Neuron (in vitro differentiated cells): ENCODE measurements around the gene CHRD.
"Not testable (repeated sequence)": the region's sequence is repeated elsewhere in the genome, so short reads cannot be mapped to it uniquely, and the experiment has no call there.

Experiments
- H2AFZ ChIP-seq: one replicate; pipeline ENCODE4 v1.6.1; 2013; ENCODE audit warnings: low read depth, mild to moderate bottlenecking, inconsistent platforms, low read length, moderate library complexity
- H3K27me3 ChIP-seq: one replicate; pipeline ENCODE4 v1.6.1; 2013; ENCODE audit warnings: low read length; ENCODE audit not compliant: insufficient read depth
- H3K36me3 ChIP-seq: one replicate; pipeline ENCODE4 v1.6.1; 2013; ENCODE audit warnings: low read length; ENCODE audit not compliant: insufficient read depth
- H3K4me1 ChIP-seq: one replicate; pipeline ENCODE4 v1.6.1; 2013; ENCODE audit warnings: low read length; ENCODE audit not compliant: insufficient read depth
- H3K4me3 ChIP-seq: 2 replicates; pipeline ENCODE4 v1.5.1; 2013; ENCODE audit warnings: mild to moderate bottlenecking, low read length, moderate library complexity
- H3K9me3 ChIP-seq: one replicate; pipeline ENCODE4 v1.6.1; 2013; ENCODE audit warnings: low read length

Gene CHRD

DNA sequence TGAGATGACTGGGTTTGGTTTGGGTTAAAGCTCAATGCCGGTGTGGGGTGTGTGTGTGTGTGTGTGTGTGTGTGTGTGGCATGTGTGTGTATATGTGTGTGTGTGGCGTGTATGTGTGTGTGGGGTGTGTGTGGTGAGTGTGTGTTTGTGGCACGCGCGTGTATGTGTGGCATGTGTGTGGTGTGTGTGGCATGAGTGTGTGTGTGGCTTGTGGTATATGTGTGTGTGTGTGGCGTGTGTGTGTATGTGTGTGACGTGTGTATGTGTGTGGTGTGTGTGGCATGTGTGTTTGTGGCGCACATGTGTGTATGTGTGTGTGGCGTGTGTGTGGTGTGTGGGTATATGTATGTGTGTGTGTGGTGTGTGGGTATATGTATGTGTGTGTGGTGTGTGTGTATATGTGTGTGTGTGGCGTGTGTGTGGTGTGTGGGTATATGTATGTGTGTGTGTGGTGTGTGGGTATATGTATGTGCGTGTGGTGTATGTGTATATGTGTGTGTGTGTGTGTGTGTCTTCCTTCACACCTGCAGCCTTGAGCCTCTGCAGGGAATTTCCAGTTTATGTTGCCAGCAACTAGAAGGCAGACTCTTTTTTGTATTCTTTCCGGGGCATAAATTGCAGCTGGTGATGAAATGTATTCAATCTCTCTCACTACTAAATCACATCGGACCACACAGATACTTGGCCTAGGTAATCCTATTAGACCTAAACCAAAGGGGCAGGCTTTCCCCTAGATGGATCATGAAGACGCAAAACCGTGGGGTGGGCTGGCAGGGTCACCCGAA is 34.8 kb downstream of the CHRD start:
- no peak overlapping the region for H3K4me3 ChIP-seq
- H3K36me3 ChIP-seq: no peaks in the 10 kb centered on the region
- H3K27me3 ChIP-seq: no peaks in the 10 kb centered on the region
- no peaks in the 10 kb centered on the region for H3K9me3 ChIP-seq
- no peaks in the 10 kb centered on the region for H3K4me1 ChIP-seq
- no peak overlapping the region for H2AFZ ChIP-seq

DNA sequence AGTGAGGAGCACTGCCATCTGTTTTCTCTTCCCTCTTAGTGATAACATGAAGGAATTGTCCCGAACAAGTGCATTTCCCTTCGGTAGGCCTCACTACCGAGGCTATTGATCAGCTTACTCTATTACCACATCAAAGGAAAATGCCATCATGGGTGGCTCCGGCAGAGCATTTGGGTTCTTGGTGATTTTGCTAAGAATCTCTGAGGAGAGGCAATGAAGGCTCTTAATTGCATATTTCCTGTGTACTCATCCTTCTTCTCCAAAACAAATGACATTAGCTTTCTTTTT is 35.3 kb downstream of the CHRD start:
- Histone ChIP-seq H3K4me3 (no peak overlapping the region), H2AFZ (no peak overlapping the region), H3K36me3 (no peaks in the 10 kb centered on the region), H3K9me3 (no peaks in the 10 kb centered on the region), H3K4me1 (no peaks in the 10 kb centered on the region), H3K27me3 (no peaks in the 10 kb centered on the region)

DNA sequence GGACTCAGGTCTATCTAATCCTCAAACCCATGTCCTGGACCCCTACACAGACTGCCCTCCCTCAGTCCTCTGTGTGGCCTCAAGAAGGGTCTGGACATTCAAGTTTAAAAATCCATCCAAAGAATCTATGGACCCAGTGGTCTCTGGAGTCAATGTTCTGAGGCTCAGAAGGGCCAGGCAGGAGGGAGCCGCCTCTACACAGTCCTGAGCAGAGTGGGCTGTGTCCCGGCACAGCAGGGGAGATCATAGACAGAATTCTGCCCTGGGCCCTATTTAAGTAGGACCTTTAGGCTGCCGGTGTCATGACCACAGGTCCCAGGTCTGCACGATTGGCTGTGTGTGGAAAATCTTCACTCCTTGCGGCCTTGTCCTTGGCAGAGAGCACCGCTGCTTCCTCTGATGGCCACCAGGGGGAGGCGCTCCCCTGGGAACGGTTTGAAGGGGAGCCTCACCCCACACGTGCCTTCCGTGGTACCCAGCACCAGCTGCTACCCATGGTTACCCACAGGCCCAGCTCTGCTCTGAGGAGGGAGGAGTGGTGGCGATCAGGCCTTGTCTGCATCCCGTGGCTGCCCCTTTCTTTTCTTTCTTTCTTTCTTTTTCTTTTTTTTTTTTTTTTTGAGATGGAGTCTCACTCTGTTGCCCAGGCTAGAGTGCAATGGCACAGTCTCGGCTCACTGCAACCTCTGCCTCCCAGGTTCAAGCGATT is 37.9 kb downstream of the CHRD start:
- peaks cover 2% of the 10 kb centered on the region for H3K9me3 ChIP-seq
- H3K36me3 ChIP-seq: no peaks in the 10 kb centered on the region
- no peak overlapping the region for H2AFZ ChIP-seq
- no peak overlapping the region for H3K4me3 ChIP-seq
- H3K27me3 ChIP-seq: no peaks in the 10 kb centered on the region
- H3K4me1 ChIP-seq: no peaks in the 10 kb centered on the region

DNA sequence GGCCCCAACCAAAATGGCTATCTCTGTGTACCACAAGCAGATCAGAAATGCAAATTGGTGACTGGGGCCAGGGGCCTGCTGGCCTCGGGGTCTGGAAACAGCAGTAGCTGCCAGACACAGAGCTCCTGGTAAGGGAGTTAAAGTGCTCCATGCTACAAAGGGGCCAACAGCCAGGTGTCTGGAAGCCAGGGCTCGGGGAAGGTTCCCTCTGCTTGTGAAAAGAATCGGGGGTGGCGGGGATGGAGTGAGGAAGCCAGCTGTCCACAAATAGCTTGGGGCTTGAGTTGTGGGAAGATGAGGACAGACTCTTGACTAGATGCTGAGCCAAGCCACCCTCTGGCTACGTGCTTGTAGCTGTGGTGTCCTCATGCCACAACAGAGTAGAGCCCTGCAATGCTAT is 39.3 kb downstream of the CHRD start:
- Histone ChIP-seq H3K27me3 (no peaks in the 10 kb centered on the region), H3K4me1 (no peaks in the 10 kb centered on the region), H3K36me3 (no peaks in the 10 kb centered on the region), H3K9me3 (peaks cover 6% of the 10 kb centered on the region), H3K4me3 (no peak overlapping the region), H2AFZ (no peak overlapping the region)

DNA sequence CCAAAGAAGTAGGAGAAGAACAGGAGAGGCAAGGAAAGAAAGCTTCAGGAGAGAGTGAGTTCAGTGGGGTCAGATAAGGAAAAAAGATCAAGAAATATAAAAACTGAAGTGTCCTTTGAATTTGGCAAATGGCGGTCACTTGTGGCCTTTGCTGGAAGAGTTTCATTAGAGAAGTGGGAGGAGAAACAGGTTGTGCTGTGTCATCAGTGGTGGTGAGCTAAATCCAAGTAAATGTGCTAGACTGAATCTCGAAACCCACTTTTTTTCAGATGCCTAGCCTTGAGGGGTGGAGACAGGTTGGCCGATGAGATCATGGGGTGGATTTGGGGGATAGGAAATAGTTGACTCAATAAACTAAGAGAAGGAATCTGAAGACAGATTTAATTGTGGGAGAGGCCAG is 43.7 kb downstream of the CHRD start:
- Histone ChIP-seq H3K4me3 (no peak overlapping the region), H2AFZ (no peak overlapping the region), H3K9me3 (peaks cover 8% of the 10 kb centered on the region), H3K27me3 (no peaks in the 10 kb centered on the region), H3K4me1 (peaks cover 1% of the 10 kb centered on the region), H3K36me3 (no peaks in the 10 kb centered on the region)

DNA sequence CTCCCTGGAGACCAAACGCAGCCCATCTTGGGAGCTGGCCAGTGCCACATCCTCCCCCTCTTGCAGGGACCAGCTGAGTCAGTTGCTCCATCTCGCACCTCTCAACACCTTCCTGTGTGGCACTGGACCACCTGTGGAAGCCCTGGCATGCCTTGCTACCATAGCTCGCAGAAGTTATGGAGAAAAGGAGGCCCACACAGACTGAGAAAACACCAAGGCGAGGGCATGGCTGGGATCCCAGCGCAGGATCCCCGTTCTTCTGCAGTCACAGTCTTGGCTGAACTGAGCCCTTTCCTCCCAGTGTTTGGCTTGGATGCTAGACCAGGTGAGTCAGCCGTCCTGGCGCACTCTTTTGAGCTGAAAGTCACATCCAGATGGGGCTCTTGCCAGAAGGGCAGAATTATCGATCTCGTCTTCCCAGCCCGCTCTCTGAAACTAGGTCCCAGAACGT is 46.9 kb downstream of the CHRD start:
- H3K4me3 ChIP-seq: no peak overlapping the region
- peaks cover 8% of the 10 kb centered on the region for H3K9me3 ChIP-seq
- no peaks in the 10 kb centered on the region for H3K27me3 ChIP-seq
- H2AFZ ChIP-seq: no peak overlapping the region
- H3K4me1 ChIP-seq: peaks cover 4% of the 10 kb centered on the region
- H3K36me3 ChIP-seq: no peaks in the 10 kb centered on the region

DNA sequence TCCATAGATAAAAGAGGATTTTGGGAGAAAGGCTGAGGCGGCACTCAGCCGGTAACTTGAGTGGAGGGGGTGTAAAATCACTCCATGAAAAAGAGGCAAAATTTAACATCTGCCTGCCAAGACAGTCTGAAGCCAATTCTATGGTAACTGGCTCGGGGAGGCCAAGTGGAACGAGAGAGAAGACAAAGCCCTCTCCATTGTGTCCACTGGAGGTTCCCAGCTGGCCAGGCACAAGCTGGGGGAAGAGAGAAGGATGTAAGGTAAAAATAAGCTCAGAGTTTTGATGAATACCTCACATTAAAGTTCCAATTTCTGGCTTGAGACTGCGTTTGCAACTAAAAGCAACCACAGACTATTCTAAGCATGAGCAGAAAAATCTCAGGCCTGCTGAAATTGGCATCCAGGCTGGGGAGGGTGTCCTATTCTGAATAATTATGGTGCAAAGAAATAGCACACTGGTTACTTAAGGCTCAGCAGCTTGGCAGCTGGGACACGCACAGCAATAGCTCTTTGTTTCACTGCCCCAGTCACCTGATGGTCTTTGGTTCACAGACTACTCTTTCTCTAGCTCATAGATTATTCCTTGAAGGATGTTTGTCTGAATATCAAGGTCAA is 48.8 kb downstream of the CHRD start:
- Histone ChIP-seq H3K4me3 (no peak overlapping the region), H3K4me1 (peaks cover 4% of the 10 kb centered on the region), H3K36me3 (no peaks in the 10 kb centered on the region), H3K27me3 (no peaks in the 10 kb centered on the region), H3K9me3 (peaks cover 2% of the 10 kb centered on the region), H2AFZ (no peak overlapping the region)

DNA sequence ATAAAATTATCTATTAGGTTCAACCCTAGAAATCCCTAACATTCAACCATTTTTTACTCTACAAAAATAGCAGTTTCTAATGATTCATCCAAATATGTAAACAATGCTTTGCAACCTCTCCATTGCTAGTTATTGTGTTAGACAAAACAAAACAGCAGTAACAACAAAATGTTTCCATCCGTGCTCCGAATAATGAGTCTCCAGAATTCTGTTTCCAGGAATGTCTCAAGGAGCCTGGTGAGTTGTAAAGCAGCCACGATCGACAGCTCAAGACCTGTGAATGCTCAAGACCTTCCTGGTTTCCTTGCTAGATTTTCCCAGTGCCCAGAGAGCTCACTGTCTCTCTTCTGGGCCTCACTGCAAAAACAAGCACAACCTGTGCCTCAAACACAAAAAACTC is 49.9 kb downstream of the CHRD start:
- H3K9me3 ChIP-seq: peaks cover 2% of the 10 kb centered on the region
- H2AFZ ChIP-seq: no peak overlapping the region
- peaks cover 4% of the 10 kb centered on the region for H3K4me1 ChIP-seq
- no peaks in the 10 kb centered on the region for H3K27me3 ChIP-seq
- no peak overlapping the region for H3K4me3 ChIP-seq
- no peaks in the 10 kb centered on the region for H3K36me3 ChIP-seq

DNA sequence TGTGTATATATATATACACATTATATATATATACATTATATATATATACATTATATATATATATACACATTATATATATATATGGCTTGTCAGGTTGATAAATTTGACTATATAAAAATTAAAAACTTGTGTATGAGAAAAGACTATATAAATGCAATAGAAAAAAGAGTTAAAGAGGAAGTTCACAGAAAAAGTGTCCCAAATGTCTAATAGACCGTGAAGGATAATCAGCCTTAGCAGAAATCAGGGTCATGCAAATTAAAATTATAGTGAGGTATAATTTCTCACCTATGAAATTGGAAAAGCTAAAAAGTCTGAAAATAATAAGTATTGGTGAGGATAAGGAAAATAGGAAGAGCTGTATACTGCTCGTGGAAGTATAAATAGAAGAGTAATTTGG is 51.1 kb downstream of the CHRD start:
- no peak overlapping the region for H3K4me3 ChIP-seq
- peaks cover 4% of the 10 kb centered on the region for H3K4me1 ChIP-seq
- H3K27me3 ChIP-seq: no peaks in the 10 kb centered on the region
- no peak overlapping the region for H2AFZ ChIP-seq
- no peaks in the 10 kb centered on the region for H3K36me3 ChIP-seq
- no peaks in the 10 kb centered on the region for H3K9me3 ChIP-seq

DNA sequence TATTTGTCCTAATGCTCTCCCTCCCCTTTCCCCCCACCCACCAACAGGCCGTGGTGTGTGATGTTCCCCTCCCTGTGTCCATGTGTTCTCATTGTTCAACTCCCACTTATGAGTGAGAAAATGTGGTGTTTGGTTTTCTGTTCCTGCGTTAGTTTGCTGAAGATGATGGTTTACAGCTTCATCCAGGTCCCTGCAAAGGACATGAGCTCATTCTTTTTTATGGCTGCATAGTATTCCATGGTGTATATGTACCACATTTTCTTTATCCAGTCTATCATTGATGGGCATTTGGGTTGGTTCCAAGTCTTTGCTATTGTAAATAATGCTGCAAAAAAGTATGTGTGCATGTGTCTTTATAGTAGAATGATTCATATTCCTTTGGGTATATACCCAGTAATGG is 53.3 kb downstream of the CHRD start:
- H3K27me3 ChIP-seq, H3K4me1 ChIP-seq, H3K4me3 ChIP-seq, H3K9me3 ChIP-seq, H3K36me3 ChIP-seq, H2AFZ ChIP-seq: not testable (repeated sequence)

DNA sequence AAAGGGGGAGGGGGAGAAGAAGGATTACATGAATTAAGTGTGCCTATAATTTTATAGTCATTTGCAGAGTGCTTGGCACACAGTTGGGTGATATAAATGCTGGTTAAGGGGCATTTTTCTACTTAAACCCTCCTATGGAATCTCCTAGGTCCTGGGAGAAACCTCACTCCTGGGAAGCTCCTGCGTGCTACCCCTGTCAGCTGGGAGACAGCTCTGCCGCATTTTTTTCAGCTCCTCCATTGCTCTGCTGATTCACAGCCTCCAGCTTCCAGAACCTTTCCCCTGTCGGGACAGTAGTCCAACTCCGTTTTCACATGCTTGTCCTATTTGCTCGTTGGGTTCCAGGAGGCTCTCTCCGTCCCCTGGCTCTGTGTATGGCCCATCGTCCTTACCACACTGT is 59.2 kb downstream of the CHRD start:
- no peaks in the 10 kb centered on the region for H3K36me3 ChIP-seq
- H3K4me3 ChIP-seq: no peak overlapping the region
- H3K4me1 ChIP-seq: no peaks in the 10 kb centered on the region
- H3K9me3 ChIP-seq: no peaks in the 10 kb centered on the region
- no peak overlapping the region for H2AFZ ChIP-seq
- peaks cover 11% of the 10 kb centered on the region for H3K27me3 ChIP-seq
